Measurements from ENCODE around the gene DLEC1.

Gene DLEC1

DNA sequence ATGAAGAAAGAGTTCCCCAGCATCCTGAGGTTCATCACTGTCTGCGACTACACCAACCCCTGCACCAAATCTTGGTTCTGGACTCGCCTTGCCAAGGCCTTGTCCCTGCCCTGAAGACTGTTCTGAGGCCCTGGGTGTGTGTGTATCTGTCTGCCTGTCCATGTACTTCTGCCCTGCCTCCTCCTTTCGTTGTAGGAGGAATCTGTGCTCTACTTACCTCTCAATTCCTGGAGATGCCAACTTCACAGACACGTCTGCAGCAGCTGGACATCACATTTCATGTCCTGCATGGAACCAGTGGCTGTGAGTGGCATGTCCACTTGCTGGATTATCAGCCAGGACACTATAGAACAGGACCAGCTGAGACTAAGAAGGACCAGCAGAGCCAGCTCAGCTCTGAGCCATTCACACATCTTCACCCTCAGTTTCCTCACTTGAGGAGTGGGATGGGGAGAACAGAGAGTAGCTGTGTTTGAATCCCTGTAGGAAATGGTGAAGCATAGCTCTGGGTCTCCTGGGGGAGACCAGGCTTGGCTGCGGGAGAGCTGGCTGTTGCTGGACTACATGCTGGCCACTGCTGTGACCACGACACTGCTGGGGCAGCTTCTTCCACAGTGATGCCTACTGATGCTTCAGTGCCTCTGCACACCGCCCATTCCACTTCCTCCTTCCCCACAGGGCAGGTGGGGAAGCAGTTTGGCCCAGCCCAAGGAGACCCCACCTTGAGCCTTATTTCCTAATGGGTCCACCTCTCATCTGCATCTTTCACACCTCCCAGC is 102.4 kb downstream of the DLEC1 start:
- peaks cover 22 to 37% of the 10 kb centered on the region in 2 donors for H3K36me3 Mint-ChIP-seq
- H3K27me3 Mint-ChIP-seq: no peaks in the 10 kb centered on the region
- H3K27ac Mint-ChIP-seq: no peak overlapping the region
- DNase-seq: no peak
- H3K4me1 Mint-ChIP-seq: peaks cover 36 to 63% of the 10 kb centered on the region in 2 donors
- no peak overlapping the region for H3K4me3 Mint-ChIP-seq
- peaks cover 2 to 3% of the 10 kb centered on the region in 2 donors for H3K9me3 Mint-ChIP-seq
- no peak for ATAC-seq (replicated peaks)

DNA sequence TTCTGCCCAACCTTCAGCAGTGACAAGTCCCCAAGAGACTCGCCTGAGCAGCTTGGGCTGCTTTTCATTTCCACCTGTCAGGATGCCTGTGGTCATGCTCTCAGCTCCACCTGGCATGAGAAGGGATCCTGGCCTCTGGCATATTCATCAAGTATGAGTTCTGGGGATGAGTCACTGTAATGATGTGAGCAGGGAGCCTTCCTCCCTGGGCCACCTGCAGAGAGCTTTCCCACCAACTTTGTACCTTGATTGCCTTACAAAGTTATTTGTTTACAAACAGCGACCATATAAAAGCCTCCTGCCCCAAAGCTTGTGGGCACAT is 102.9 kb downstream of the DLEC1 start:
- ATAC-seq (replicated peaks): no peak
- no peak for DNase-seq
- H3K27me3 Mint-ChIP-seq: no peaks in the 10 kb centered on the region
- peaks cover 24 to 41% of the 10 kb centered on the region in 2 donors for H3K36me3 Mint-ChIP-seq
- H3K27ac Mint-ChIP-seq: no peak overlapping the region
- H3K9me3 Mint-ChIP-seq: peaks cover 4 to 6% of the 10 kb centered on the region in 2 donors
- peaks cover 36 to 62% of the 10 kb centered on the region in 2 donors for H3K4me1 Mint-ChIP-seq
- no peak overlapping the region for H3K4me3 Mint-ChIP-seq

DNA sequence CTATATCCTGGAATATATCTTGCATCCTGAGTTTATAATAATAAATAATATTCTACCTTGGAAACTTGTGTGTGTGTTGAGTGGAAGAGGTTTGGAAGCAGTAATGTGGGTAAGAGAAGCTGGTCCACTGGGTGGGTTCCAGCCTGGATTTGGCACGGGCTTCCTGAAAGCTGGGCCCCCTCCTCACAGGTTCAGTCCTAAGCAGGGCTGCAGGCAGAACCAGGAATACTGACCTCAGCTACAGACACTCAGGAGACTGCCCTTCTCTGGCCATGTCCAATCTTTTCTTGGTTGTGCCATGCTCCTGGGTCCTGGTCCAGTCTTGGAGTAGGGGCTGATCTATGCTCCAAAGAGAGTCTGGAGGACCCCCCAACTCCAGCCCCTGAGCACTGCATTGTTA is 104.0 kb downstream of the DLEC1 start:
- Mint-ChIP-seq H3K4me1 (peaks cover 35 to 60% of the 10 kb centered on the region in 2 donors), H3K36me3 (peaks cover 24 to 41% of the 10 kb centered on the region in 2 donors), H3K9me3 (peaks cover 4 to 6% of the 10 kb centered on the region in 2 donors), H3K27ac (no peak overlapping the region), H3K4me3 (no peak overlapping the region), H3K27me3 (no peaks in the 10 kb centered on the region)
- DNase-seq (no peak), ATAC-seq (replicated peaks) (no peak)

DNA sequence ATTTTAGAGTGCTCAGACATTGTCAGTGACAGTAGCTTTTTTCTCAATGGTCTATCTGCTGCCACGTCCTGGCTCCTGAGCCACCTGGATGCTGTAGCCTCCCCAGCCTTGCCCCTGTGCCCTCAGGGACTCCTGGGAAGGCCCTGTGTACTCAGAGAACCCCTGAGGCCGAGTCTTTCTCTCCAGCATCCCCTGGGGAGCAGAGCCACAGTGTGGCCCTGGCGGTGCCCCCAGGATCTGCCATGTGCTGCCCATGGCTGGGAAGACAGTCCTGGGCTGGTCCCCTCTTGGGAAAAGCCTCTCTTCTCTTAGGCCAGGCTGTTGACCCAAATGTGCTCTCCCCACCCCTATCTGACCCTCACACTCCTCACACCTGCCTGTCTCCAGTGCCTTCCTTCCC is 104.5 kb downstream of the DLEC1 start:
- H3K4me1 Mint-ChIP-seq: peaks cover 31 to 58% of the 10 kb centered on the region in 2 donors
- H3K27ac Mint-ChIP-seq: no peak overlapping the region
- ATAC-seq (replicated peaks): no peak

DNA sequence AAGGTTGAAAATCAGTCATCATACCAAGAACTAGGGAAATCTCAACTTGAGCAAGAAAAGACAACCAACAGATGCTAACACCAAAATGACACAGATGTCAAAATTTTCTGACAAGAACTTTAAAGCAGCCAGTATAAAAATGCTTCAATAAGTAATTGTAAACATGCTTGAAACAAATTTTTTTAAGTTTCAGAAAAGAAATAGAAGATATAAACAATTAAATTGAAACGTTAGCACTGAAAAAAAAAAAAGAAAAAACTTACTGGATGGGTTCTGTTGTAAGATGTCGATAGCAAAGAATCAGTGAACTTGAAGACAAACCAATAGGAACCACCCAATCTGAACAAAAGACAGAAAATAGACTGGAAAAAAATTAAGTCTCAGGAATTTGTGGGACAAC is 107.5 kb downstream of the DLEC1 start:
- H3K36me3 Mint-ChIP-seq: peaks cover 13 to 26% of the 10 kb centered on the region in 2 donors
- DNase-seq: no peak
- H3K9me3 Mint-ChIP-seq: peaks cover 6 to 8% of the 10 kb centered on the region in 2 donors
- no peak for ATAC-seq (replicated peaks)
- peaks cover 18 to 44% of the 10 kb centered on the region in 2 donors for H3K4me1 Mint-ChIP-seq
- no peak overlapping the region for H3K4me3 Mint-ChIP-seq
- no peaks in the 10 kb centered on the region for H3K27me3 Mint-ChIP-seq
- no peak overlapping the region for H3K27ac Mint-ChIP-seq

More for the DNA sequence above, 104.5 kb downstream of the DLEC1 start:
- no peak for DNase-seq
- Mint-ChIP-seq H3K27me3 (no peaks in the 10 kb centered on the region), H3K36me3 (peaks cover 24 to 41% of the 10 kb centered on the region in 2 donors), H3K4me3 (no peak overlapping the region), H3K9me3 (peaks cover 4 to 6% of the 10 kb centered on the region in 2 donors)

DNA sequence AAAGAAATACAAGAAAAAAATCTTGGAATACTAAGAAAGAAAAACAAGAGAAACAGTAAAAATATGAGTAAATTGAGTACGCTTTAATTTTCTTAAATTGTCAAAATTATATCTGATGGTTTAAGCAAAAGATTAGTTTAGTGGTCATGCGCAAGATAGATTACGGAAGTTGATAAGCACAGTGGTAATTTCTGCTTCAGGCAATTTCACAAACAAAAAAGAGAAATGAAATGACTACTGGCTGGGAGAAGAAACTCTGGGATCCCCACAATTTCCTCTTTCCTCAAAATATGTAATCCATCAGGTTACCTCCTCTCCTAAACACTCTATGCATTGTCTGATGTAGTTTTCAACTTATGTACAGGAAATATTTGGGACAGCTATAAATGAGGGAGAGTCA is 108.4 kb downstream of the DLEC1 start:
- Mint-ChIP-seq H3K9me3 (peaks cover 11% of the 10 kb centered on the region in 2 donors), H3K4me3 (no peak overlapping the region), H3K4me1 (peaks cover 20 to 41% of the 10 kb centered on the region in 2 donors), H3K36me3 (peaks cover 6 to 17% of the 10 kb centered on the region in 2 donors), H3K27me3 (no peaks in the 10 kb centered on the region), H3K27ac (no peak overlapping the region)
- ATAC-seq (replicated peaks) (no peak), DNase-seq (no peak)

DNA sequence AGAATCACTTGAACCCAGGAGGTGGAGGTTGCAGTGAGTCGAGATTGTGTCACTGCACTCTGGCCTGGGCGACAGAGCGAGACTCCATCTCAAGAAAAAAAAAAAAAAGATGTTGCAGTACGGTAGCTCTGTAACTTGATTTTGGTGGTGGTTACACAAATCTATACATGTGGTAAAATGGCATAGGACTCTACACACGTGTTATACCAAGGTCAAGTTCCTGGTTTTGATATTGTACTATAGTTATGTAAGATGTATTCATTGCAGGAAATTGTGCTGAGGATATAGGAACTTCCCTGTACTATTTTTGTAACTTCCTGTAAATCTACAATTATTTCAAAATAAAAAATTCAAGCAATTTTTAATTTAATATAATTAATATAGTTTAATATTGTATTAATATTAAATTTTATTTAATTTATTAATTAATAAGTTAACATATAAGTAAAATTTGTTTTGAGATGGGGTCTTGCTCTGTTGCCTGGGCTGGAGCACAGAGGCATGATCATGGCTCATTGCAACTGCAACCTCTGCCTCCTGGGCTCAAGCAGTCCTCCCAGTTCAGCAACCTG is 109.4 kb downstream of the DLEC1 start:
- ATAC-seq (replicated peaks): peak; percentile 45 to 57
- H3K4me1 Mint-ChIP-seq: peaks cover 26 to 42% of the 10 kb centered on the region in 2 donors
- H3K36me3 Mint-ChIP-seq: peaks cover 6 to 11% of the 10 kb centered on the region in 2 donors
- no peak overlapping the region for H3K4me3 Mint-ChIP-seq
- H3K9me3 Mint-ChIP-seq: peaks cover 11% of the 10 kb centered on the region in 2 donors
- no peak for DNase-seq
- no peaks in the 10 kb centered on the region for H3K27me3 Mint-ChIP-seq
- peak overlapping the region; percentile 56 for H3K27ac Mint-ChIP-seq

DNA sequence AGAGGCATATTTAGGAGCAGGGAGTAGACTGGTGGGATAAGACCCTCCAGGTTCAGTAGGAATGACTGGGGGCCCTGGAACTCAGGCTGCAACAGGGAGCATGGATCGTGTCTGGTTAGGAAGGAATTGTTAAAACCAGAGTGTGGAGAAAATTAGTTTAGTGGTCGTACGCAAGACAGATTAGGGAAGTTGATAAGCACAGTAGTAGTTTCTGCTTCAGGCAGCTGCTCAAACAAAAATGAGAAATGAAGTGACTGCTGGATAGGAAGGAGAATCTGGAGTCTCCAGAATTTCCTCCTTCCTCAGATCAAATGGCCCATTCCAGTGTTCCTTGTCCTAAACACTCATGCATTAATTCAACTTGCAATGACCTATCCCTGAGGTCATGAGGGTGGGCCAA is 110.7 kb downstream of the DLEC1 start:
- H3K4me1 Mint-ChIP-seq: peaks cover 28 to 44% of the 10 kb centered on the region in 2 donors
- no peaks in the 10 kb centered on the region for H3K27me3 Mint-ChIP-seq
- no peak overlapping the region for H3K27ac Mint-ChIP-seq
- H3K4me3 Mint-ChIP-seq: no peak overlapping the region
- peaks cover 11% of the 10 kb centered on the region in 2 donors for H3K9me3 Mint-ChIP-seq
- no peak for ATAC-seq (replicated peaks)
- DNase-seq: no peak
- H3K36me3 Mint-ChIP-seq: peaks cover 6 to 7% of the 10 kb centered on the region in 2 donors

DNA sequence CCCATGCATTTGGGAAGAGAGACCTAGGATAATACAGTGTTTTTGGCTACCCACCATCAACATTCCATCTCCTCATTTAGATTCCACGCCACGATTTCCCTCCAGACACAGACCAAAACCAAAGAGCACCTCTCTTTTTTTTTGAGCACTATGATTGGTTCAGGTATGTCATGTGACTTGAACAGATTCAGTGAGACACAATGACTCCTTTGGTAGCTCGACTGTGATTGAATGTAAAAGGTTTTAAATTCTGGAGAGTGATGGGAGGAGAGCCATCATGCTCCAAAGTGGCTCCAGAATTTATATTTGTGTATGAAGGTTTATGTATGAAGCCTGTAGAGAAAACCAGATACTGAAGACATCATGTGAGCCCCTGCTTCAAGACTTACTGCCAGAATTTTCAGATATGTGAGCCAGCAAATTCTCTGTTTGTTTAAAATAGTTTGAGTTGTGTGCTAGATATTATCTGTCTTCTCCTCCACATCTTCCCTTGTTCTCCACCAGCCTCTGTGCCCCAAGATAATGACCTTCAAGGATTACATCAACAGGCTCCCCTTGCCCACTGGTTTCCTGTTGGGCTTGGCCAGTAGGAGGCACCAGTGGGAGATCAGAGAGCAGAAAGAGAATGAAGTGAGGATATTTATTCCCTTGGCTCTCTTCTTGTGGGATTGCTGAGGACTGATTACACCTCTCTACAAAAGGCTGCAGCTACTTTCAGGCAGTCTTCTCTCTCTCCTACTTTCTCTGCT is 111.9 kb downstream of the DLEC1 start:
- DNase-seq (no peak), ATAC-seq (replicated peaks) (no peak)
- peaks cover 34 to 53% of the 10 kb centered on the region in 2 donors for H3K4me1 Mint-ChIP-seq
- H3K27me3 Mint-ChIP-seq: no peaks in the 10 kb centered on the region
- peaks cover 11% of the 10 kb centered on the region in 2 donors for H3K9me3 Mint-ChIP-seq
- H3K4me3 Mint-ChIP-seq: no peak overlapping the region
- peak overlapping the region; percentile 26 for H3K27ac Mint-ChIP-seq
- H3K36me3 Mint-ChIP-seq: peaks cover 6 to 7% of the 10 kb centered on the region in 2 donors

DNA sequence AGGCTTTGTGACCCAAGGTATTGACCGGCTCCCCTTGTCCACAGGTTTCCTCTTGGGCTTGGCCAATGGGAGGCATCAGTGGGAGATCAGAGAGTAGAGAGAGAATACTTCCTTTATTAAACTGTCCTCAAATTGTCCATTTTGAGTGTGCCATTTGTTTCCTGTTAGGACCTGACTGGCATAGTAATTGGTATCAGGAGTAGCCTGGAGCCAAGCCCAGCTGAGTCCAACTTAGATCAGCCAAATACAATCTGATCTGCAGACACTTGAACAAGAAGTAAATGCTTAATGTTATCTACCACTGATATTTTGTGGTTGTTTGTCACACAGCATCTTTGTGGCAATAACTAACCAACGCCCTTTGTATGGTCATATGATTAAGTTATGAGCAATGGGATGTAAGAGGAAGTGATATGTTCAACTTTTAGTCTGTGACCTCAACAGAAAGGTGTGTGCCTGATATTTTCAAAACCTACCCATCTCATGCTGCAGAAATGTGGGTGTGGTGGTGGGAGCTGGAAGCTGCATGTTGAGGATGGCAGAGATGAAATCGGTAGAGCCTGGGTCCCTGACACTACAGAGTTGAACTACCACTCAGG is 112.8 kb downstream of the DLEC1 start:
- H3K27me3 Mint-ChIP-seq: no peaks in the 10 kb centered on the region
- peaks cover 32 to 53% of the 10 kb centered on the region in 2 donors for H3K4me1 Mint-ChIP-seq
- H3K27ac Mint-ChIP-seq: peak overlapping the region; percentile 26
- peaks cover 0 to 1% of the 10 kb centered on the region in 2 donors for H3K36me3 Mint-ChIP-seq
- no peak overlapping the region for H3K4me3 Mint-ChIP-seq
- H3K9me3 Mint-ChIP-seq: peaks cover 6 to 8% of the 10 kb centered on the region in 2 donors
- DNase-seq (no peak), ATAC-seq (replicated peaks) (peak; percentile 64 to 68)

DNA sequence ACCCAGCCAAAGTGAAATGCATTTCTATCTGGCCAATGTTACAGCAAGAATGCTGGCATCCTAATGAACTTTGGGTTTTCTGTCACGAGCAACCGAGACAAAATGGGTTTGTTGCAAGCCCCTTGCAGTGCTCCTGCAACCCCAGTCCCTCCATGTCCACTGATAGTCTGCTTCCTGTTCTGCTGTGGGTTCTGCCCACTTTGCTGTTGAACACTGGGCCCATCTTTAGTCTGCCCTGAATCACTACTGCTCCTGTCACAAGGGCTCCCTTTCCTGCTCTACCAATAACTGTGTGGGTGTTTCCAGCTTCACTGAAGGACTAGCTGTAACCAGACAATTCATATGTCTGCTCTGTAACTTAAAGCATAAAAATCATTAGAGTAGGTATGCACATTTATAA is 113.6 kb downstream of the DLEC1 start:
- Mint-ChIP-seq H3K9me3 (peaks cover 5 to 8% of the 10 kb centered on the region in 2 donors), H3K27me3 (no peaks in the 10 kb centered on the region), H3K27ac (no peak overlapping the region), H3K36me3 (no peaks in the 10 kb centered on the region), H3K4me3 (no peak overlapping the region), H3K4me1 (peaks cover 32 to 52% of the 10 kb centered on the region in 2 donors)
- DNase-seq (no peak), ATAC-seq (replicated peaks) (no peak)

DNA sequence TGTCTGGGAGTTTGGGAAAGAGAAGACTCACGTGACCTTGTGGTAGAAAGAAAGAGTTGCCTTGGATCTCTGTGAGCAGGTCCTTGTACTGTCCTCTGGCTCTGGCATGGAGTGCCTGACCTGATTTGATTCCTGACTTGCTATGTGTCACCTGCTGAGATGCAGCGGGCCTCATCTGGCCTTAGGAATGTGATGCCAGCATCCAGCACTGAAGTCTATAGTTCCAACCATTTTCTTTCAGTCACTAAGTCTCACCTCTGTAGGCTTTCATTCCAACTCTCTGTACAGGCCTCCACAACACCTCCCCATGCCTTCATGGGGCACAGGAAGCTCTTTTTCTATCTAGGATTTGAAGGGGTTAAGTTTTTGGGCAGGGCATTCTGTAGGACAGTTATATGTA is 114.2 kb downstream of the DLEC1 start:
- ATAC-seq (replicated peaks) (no peak), DNase-seq (no peak)
- no peaks in the 10 kb centered on the region for H3K36me3 Mint-ChIP-seq
- no peaks in the 10 kb centered on the region for H3K27me3 Mint-ChIP-seq
- peaks cover 32 to 48% of the 10 kb centered on the region in 2 donors for H3K4me1 Mint-ChIP-seq
- peaks cover 5 to 8% of the 10 kb centered on the region in 2 donors for H3K9me3 Mint-ChIP-seq
- no peak overlapping the region for H3K4me3 Mint-ChIP-seq
- H3K27ac Mint-ChIP-seq: no peak overlapping the region

DNA sequence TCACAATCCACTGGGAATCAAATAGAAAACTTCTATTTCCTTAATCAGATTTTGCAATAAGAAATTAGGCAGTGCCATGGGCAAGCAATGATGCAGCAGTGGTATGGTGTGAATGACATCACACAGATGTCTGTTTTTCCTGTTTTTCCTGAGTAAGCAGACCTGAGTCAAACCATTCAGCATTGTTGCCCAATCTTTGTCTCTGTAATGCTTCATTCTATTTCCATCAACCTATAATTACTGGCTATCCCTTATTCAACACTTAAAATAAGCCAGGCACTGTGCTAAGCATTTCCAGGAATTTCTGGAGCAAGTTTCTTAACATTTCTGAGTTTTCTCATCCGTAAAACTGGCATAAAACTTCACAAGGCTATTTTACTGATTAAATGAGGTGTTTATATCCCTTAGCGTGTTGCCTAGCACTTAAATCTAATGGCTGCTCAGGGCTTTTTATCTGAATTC is 115.1 kb downstream of the DLEC1 start:
- Mint-ChIP-seq H3K27me3 (no peaks in the 10 kb centered on the region), H3K4me1 (peaks cover 32 to 52% of the 10 kb centered on the region in 2 donors), H3K27ac (no peak overlapping the region), H3K4me3 (no peak overlapping the region), H3K36me3 (no peaks in the 10 kb centered on the region), H3K9me3 (peaks cover 5 to 8% of the 10 kb centered on the region in 2 donors)
- ATAC-seq (replicated peaks): no peak
- DNase-seq: no peak

DNA sequence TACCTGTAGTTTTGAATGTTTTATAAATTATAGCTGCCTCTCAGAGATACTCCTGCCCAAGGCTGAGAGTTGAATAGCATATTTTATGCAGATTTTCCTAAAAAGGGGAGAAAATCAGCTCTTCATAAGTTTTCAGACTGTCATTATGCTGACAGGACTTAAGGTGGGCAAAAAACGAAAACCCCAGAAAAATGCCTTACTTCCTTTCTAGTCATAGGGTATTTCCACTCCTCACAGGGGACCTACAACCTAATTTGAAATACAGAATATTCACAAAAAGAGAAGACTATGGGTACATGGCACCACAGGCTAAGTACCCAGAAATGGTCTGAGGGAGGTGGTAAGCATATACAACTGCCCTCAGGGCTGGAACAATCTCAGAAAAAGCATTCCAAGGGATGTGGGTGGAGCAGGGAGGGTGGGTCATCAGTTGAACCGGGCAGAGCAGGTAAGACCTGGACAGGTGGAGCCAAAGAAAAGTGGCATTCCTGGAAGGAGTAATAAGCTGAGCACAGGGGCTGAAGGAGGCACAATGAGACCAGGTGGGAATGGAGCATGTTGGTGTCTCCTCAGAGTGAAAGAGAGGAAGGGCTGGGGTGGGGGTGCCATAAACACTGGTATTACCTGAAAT is 115.7 kb downstream of the DLEC1 start:
- ATAC-seq (replicated peaks) (peak; percentile 73 to 76), DNase-seq (no peak)
- Mint-ChIP-seq H3K4me3 (no peak overlapping the region), H3K4me1 (peaks cover 27 to 46% of the 10 kb centered on the region in 2 donors), H3K27ac (peak overlapping the region; percentile 62), H3K9me3 (peaks cover 5 to 8% of the 10 kb centered on the region in 2 donors), H3K36me3 (no peaks in the 10 kb centered on the region), H3K27me3 (no peaks in the 10 kb centered on the region)
